Putamen (tissue), 1 donor: Measurements from ENCODE around the gene SERPINB1.
"Not testable (repeated sequence)": the region's sequence is repeated elsewhere in the genome, so short reads cannot be mapped to it uniquely, and the experiment has no call there.

ENCODE experiments used
- DNase-seq: peaks from one replicate; pipeline ENCODE4 v3.0.0-alpha.2; 2016; ENCODE audit warnings: low spot score

The SERPINB1 gene

DNA sequence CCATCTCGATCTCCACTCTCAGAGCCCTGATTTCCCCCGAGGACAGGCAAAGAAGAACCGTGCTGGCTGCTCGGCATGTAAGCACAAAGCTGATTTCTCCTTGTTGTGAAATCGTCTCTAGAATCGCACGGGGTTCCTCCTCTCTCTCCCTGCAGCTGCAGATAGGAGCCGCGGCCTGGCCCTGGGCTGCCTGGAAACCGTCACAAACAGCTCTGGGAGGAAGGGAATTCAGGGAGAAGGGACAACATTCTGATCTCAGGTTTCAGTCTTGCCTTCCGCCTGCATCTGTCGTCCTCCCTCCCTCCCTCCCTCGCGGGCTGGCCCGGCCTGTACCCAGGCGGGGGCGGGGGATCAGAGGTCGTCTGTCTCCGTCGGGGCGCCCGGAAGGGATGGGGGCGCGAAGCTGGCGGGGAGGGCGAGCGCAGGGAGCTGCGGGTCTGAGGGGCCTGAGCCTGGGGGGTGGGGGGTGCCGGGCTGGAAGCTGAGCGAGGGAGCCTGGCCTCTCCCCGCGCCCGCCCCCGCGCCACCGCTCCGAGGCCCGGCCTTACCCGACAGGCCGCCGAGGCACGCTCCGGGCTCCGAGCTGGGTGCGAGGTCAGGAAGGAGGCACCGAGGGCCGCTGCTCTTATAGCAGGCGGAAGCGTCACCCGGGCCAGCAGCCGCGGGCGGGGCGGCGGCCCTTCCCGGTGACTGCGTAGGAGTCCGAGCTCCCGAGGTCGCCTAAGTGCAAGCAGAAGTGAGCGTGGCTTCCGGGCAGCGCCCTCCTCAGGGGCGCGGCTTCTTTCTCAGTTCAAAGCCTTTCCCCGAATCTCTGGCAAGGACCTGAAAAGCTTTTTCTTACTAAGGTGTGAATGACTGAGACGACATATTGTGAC lies at the start of gene SERPINB1:
TSS of gene SERPINB1 (minus strand) at position 600 of the 875 bp plus-strand sequence. CDS start 1,277 bp downstream, outside the sequence.
- peak; percentile 68 for DNase-seq

- DNase-seq = peak; percentile 69
Observed at GRCh38 chr6:2890976-2891767, 49.5 kb upstream of the SERPINB1 start.

DNA sequence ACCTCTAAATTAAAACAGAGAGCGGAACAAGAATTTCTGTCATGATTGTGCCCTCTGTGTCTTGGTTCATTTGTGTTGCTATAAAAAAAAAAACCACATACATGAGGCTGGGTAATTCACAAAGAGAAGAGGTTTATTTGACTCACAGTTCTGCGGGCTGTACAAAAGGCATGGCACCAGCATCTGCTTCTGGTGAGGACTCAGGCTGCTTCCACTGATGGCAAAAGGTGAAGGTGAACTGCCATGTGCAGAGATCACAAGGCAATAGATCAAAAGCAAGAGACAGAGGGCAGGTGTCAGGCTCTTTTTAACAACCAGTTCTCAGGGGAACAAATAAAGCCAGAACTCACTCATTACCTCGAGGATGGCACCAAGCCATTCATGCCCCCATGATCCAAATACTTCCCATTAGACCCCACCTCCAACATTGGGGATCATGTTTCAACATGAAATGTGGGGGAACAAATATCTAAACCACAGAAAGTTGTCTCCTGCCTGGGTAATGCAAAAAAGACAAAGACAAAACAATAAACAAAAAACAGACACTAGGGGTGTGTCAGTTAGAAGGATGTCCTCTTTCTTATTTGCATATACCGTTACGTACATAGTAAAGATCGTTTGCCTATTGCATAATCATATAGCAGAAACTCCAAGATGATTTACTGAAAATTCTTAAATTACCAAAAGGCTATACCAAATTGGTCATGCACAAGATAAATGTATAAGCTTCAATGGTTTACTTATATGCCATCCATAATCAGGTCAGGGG lies 44.5 kb upstream of the SERPINB1 start:
- DNase-seq = no peak

DNA sequence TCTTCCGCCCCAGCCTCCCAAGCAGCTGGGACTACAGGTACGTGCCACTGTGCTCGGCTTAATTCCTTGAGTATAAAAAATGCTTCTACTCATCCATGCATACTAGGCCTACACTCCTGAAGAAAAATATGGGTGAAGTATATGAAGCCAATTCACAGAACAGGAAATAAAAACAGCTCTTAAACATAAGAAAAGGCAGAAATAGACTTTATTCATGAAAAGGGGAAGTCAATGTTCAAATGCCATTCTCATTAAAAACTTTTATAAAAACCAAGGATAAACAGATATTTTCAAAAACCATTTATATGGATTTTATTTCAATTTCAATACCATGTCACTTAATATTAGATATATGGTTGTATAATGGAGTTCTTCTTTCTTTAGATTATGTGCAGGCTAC lies 43.1 kb upstream of the SERPINB1 start:
- DNase-seq = no peak

DNA sequence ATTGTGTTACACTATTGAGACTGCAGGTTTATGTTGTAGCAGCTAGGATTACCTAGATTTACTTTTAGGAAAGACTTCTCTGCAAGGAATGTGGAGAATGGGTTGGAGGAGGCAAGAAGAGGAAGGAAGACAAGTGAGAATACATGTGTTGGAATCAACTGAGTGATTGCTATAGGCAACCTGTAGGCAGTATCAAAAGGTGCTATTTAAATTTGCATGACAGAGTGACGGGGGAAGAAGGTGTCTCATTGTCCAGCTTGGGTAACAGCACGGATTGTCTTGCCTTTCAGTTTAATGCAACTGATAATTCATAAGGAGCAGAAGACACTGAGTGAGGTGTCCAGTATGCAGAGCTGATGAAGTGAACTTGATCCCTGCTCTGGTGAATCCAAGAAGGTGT lies 42.0 kb upstream of the SERPINB1 start:
- DNase-seq = no peak

GRCh38 chr6:2881423-2881822 lies 39.8 kb upstream of the SERPINB1 start:
- no peak for DNase-seq

- not testable (repeated sequence) for DNase-seq
Observed at GRCh38 chr6:2880156-2880555, 38.5 kb upstream of the SERPINB1 start.

DNA sequence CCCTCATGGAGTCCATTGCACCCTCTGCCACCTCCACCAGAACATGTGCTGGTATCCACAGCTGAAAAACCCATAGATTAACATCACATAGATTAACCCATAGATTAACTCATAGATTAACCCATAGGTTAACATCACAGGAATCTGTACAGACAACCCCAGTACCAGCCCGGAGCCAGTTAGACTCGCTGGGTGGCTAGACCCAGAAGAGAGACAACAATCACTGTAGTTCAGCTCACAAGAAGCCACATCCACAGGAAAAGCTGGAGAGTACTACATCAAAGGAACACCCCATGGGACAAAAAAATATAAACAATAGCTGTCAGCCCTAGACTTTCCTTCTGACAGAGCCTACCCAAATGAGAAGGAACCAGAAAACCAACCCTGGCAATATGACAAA lies 36.3 kb upstream of the SERPINB1 start:
- DNase-seq = no peak

- no peak for DNase-seq
Observed at GRCh38 chr6:2877057-2877882, 35.6 kb upstream of the SERPINB1 start.

DNA sequence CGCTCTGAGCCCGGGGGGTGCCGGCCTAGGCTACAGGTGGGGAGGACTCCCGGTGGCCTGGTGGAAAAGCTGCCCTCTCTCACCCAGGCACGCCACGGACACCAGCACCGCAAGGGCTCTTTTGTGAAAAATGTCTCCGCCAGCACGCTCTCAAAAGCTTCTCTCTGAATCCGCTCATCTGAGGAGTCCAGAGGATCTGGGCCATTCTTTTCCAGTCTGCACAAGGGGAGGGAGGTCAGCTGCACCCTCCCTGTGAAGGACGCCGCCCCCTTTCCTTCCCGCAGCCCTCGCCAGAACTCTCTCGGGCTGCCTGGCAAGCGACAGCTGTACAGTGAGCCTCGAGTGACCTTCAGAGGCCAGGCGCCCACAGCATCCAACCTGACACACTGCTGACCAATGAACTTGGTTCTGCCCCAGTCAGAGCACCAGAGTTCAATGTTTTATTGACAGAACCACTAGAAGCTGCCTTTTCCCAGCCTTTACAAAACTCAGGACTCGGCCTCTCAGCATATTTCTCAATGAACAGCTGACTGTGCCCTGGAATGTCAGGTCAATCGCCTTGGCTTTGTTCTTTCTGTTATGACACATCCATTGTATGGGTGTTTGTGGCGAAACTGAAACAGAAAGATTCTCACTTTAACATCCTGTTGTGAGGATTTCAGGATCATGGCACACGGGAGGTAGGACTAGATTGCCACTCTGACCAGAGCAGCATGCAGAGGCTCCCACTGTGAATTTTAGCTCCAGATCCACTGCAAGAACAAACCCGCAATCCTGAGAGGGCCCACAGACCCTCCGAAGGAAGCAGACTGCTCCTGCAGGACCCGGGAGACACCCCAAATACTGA lies 34.8 kb upstream of the SERPINB1 start:
- DNase-seq = peak; percentile 50

DNA sequence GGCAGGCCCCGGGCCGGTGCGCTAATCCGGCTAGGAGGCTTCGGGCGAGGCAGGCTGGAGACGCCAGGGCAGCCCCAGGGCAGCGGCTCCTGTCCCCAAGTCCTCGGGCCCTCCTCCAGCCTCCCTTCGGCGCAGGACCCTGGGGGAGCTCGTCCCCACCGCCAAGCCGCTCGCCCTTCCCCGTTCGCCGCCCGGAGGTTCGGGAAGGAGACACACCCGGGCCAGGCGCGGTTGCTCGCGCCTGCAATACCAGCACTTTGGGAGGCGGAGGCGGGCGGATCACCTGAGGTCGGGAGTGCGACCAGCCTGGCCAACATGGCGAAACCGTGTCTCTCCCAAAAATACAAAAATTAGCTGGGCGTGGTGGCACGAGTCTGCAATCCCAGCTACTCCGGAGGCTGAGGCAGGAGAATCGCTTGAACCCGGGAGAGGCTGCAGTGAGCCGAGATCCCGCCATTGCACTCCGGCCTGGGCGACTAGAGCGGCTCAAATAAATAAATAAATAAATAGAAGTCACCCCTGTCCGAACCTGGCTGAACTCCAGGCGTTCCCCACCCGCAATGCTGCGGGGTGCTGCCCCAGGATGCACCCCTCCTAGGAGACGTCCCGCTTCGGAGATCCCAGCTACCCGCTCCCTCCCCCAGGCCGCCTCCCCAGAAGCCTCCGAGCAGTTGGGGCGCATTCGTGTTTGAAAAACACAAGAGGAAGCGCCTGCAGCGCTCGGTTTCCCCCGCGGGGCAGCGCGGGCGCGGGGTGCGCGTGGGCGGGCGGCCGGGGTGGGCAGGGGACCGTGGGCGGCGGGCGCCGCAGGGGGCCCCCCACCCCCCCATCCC lies 33.9 kb upstream of the SERPINB1 start:
- no peak for DNase-seq

- DNase-seq = no peak
Observed at GRCh38 chr6:2873643-2874042, 32.0 kb upstream of the SERPINB1 start.

- no peak for DNase-seq
Observed at GRCh38 chr6:2872423-2873358, 31.0 kb upstream of the SERPINB1 start.

- no peak for DNase-seq
Observed at GRCh38 chr6:2871953-2872352, 30.3 kb upstream of the SERPINB1 start.

- no peak for DNase-seq
Observed at GRCh38 chr6:2871102-2871501, 29.4 kb upstream of the SERPINB1 start.

- no peak for DNase-seq
Observed at GRCh38 chr6:2870046-2870636, 28.5 kb upstream of the SERPINB1 start.

DNA sequence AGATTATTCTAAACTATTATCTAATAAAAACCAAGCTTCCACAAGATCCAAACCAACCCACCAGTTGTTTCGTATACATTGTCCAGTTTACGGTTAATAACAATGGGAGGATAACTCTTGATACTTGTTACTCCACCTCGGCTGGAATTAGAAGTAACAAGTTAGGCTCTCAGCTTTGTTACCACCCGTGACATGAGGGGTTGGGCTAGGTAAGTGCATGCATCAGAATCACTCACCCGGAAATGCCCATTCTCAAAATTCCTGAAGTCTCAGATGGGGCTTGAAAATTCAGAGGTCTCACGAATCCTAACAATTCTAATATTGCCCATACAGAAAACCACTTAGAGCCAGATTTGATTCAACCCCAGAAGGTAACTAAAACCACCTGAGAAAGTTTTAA lies 27.0 kb upstream of the SERPINB1 start:
- no peak for DNase-seq
